HG02973 (cell line): ENCODE measurements around the gene GDPD5.

Experiments
- ATAC-seq: cut with Tn5 transposase; IDR thresholded peaks from one replicate; pipeline ENCODE4 v1.9.1; 2021; ENCODE audit warnings: moderate library complexity; ENCODE audit not compliant: unreplicated experiment

The GDPD5 gene

DNA sequence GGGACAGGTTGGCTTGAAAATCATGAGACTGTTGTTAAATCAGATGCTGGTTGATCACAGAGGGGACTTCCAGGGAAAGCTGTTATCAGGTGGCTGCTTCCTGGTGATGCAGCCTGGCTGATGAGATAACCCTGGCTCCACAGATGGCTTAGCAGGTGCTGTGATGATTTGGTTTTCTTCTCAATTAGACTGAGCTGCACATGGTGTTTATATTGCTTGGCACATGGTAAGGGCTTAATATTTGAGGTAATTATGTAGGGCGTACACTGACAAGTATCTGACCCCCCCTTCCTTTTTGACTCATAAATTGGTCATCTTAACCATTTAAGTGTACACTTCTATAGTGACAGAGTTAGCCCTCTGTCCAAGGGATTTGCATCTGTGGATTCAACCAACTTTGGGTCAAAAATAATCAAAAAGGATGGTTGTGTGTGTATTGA is 119.4 kb downstream of the GDPD5 start:
- no peak for ATAC-seq

DNA sequence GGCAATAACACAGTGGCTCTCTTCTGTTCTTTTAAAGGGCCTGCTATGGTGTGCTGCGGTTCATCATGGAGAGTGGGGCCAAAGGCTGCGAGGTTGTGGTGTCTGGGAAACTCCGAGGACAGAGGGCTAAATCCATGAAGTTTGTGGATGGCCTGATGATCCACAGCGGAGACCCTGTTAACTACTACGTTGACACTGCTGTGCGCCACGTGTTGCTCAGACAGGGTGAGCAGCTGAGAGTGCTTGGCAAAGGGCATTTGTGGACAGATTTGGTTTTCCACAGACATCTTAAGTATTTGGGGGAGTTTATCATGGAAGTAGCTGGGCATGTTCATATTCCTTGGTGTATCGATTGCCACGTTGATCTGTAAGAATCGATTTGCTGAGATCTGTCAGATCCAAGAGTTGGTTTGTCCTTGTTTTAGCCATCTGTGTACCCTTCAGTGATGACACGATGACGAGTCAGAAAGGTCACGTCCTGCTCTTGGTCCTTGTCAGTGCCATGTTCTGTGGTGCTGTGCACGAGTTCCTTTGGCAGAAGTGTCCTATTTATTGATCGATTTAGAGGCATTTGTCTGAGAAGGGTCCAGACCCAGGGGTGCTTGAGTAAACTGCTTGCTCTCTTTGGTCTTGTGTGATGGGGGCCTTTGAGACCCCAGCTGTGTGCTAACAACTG is 121.6 kb downstream of the GDPD5 start:
- ATAC-seq, result no peak

DNA sequence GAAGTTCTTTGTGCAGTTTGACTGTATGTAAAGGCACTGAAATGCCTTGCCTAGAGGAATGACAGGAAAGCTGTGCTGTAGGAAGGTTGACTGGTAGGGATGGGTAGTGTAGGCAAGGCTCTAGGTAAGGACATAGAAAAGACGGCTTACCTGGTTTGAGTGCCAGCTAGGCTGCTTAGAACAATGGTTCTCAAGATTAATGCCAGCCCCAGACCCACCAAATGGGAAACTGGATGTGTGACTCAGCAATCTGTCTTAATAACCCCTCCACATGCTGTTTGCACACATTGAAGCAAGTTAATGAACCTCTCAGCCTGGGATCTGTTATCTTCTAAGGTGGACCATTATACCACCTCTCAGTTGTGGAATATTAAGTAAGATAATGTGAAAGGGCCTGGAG is 122.7 kb downstream of the GDPD5 start:
- ATAC-seq, result no peak

DNA sequence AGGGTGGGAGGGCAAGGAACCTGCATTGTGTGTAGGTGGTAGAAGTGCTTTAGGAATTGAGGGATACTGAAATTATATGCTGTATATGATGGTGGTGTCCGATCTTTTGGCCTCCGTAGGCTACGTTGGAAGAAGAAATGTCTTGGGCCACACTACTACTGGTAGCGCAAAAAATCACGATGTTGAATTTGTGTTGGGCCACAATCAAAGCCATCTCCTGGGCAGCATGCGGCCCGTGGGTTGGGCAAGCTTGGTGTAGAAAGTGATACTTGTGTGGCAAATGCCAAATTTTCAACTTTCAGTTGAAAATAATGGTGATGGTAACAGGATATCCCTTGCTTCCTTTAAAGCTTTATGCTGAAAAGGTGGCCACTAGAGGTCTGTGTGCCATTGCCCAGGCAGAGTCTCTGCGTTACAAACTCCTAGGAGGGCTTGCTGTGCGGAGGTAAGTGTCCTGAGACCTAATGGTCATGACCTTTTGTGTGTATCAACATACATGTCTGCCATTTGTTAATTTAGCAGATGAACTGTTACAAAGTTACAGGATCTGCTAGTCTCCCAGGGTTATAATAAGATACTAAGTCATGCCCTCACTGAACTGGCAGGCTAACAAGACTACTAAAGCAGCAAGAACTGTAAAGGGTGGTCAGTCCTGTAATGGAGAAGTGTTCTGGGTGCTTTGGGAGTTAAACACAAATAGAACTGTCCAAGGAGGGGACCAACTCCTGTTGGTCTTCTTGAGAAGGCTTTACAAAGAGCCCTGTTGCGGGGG is 123.6 kb downstream of the GDPD5 start:
- no peak for ATAC-seq

DNA sequence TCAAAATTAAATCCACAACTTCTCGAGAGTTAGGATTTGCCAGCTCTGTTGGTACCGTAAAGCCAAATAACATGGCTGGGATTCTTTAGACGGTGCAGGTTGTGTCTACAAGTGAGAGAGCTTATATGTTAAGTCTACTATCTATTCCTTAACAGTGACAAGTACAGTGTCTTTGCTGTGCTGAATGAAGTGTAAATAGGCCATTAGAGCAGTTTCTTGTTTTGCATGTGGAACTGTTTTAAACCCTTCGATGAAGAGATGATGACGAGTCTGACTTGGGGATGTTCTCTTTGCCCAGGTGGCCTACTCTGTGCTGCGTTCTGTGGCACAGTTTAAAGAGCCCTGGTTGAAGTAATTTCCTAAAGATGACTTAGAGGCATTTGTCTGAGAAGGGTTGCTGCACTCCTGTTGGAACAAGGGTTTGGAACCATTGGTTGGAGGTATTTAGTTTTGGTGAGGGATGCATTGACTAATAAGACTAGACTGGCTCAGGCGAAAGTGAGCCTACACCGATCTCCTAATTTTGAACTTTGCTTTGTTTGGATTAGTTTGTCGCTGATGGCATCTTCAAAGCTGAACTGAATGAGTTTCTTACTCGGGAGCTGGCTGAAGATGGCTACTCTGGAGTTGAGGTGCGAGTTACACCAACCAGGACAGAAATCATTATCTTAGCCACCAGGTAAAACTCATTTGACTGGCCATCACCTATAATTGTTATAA is 125.4 kb downstream of the GDPD5 start:
- no peak for ATAC-seq

DNA sequence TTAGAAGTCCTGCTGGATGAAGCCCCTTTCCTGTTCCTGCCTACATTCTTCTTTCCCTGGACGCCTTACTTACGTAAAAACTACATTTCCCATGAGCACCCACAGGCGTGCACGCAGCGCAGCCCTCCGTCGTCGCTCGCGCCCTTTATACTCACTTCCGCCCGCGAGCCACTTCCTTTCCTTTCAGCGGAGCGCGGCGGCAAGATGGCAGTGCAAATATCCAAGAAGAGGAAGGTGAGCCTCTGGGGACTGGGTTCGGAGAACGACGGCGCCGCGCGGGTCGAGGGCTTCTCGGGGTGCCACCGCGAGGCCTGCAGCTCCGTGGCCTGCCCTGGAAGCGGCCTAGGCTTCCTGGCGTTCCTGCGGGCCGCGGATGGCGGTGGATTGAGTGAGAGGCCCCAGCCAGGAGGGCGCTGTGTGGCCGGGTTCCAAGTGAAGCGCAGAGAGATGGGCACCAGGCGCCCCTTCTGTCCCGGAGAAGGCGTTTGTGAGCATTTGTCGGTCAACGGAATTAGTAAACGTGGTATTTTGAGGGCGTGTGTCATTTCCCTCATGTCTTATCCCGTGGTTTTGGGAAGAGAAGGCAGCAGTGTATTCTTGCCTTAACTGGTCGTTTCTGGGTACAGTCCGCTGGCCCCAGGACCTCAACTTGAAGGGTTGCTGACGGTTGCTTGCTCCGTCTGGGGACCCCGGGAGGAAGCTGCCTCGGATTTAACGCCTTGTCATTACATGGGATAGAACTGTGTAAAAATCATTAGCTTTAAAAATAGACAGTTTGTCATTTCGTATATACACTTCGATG is 126.2 kb downstream of the GDPD5 start, which contains the start of gene RPS3:
Gene RPS3, plus strand, starts transcription at position 175 of the 802 bp plus-strand sequence. Its CDS starts 30 bp downstream, at position 205.
- ATAC-seq, result peak; percentile 93

DNA sequence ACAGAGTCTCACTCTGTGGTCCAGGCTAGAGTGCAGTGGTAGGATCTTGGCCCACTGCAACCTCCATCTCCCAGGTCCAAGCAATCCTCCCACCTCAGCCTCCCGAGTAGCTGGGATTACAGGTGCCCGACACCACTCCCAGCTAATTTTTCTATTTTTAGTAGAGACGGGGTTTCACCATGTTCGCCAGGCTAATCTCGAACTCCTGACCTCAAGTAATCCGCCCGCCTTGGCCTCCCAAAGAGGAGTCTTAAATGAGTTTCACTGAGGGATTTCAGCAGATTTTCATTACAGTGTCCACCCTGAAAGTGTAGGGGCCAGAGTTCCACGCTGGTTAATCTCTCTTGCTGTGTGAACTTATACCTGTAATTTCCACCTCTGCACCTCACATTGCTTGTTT is 126.8 kb downstream of the GDPD5 start:
- ATAC-seq, result no peak

DNA sequence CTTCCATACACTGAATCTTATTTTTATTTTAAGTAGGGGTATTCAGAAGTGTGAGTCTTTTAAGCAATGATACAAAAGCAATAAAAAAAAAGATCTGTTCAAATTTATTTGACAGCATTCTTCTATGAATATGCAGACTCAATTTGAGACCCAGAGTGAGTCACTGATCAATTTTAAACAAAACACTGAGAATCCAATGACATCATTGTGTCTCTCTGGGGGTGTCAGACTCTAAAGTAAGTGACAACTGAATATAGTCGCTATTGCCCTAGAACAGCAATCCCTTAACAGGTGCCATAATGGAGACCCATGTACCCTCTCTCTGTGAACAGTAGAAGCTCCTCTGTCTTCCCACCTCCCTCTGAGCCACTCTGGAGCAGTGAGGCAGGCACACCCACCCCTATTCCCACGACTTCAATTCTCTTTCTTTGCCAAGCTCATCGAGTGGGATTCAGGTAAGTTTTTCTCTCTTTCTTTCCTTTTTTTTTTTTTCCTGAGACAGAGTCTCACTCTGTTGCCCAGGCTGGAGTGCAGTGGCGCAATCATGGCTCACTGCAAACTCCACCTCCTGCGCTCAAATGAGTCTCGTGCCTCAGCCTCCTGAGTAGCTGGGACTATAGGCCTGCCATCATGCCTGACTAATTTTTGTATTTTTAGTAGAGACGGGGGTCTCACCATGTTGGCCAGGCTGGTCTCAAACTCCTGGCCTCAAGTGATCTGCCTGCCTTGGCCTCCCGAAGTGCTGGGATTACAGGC is 131.5 kb downstream of the GDPD5 start:
- ATAC-seq, result no peak

DNA sequence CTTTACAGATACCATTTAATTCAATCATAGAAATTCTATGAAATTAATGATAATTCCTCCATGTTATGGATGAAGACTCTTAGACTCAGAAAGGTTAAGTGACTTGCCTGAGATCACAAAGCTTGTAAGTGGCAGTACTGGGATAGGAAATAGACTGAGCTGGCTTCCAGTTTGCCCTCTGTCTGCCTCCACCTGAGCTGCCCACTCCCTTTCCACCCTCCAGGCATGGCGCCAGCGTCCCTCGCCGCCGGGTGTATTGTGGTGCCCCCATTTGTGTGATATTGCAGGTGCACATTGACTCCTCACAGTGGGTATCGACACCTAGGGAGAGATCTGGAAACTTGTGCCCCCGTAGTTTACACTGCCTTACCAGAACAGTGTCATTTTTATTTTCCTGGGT is 135.8 kb downstream of the GDPD5 start:
- ATAC-seq, result no peak

DNA sequence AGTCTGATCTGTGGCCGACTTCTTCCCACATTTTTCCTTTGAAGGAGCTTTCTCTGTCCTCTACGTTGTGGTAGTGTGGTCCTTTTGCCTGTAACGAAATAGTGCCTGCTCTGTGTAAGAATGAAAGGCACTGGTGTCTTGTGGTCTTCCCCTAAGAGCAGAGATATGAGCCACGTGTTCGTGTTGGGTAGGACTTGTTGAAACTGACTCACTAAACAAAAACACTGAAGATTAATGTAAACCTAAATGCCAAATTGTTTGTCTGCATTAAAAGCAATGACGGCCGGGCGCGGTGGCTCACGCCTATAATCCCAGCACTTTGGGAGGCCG is 136.5 kb downstream of the GDPD5 start:
- no peak for ATAC-seq

DNA sequence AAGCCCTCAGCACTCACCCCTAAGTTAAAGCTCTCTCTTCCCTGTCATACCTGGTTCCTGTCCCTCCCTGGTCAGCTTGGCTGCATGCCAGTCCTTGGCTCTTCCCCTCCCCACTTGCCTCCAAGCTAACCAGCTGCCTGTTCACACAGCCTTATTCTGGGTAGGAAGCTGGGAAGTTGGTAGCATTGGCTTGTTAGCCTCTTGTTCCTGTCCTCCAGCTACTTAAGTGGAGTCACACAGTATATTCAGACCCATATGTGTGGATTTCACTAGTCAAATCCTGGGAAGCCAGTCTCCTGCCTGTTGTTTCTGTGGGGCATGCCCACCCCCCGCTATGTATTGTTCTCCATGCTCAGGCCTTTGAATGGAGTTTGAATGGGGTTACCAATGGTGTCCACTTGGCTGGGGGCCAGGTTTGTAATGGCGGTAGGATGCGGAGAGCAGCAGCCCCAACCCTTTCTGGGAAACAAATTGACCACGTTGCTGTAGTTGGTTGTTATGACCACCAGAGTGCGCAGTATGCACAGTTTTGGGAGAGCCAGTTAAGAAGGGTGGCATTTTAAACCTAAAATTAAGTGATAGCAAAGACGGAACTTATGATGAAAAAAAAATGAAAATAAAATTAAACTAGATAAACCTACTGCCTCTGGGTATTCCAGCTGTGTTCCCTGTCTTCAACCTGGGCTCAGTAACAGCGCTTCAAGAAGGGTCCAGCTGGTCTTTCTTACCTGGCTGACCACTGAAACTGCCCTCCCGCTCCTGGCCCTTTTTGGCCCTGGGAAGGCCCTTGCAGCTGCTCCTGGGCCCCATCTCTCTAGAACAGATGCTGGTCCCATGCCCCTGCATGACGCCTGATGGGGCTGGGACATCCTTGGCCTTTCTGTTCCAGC is 137.1 kb downstream of the GDPD5 start:
- no peak for ATAC-seq

DNA sequence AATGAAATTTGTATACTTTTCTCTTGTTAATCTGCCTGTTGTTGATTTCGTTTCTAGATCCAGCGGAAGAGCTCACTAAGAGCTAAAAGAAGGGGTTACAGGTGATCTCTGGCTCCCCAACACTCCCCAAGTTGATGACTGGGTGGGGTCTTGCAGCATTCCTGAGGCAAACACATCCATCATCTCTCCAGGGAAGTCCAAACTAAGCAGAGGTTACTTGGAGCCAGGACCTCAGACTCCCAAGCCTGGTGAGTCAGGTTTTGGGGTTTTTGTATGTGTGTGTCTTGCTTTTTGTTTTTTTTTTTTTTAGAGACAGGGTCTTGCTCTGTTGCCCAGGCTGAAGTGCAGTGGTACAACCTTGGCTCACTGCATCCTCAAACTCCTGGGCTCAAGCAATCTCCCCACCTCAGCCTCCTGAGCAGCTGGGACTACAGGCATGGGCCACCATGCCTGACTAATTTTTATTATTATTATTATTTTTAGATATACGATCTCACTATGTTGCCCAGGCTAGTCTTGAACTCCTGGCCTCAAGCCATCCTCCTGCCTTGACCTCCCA is 137.9 kb downstream of the GDPD5 start:
- no peak for ATAC-seq

DNA sequence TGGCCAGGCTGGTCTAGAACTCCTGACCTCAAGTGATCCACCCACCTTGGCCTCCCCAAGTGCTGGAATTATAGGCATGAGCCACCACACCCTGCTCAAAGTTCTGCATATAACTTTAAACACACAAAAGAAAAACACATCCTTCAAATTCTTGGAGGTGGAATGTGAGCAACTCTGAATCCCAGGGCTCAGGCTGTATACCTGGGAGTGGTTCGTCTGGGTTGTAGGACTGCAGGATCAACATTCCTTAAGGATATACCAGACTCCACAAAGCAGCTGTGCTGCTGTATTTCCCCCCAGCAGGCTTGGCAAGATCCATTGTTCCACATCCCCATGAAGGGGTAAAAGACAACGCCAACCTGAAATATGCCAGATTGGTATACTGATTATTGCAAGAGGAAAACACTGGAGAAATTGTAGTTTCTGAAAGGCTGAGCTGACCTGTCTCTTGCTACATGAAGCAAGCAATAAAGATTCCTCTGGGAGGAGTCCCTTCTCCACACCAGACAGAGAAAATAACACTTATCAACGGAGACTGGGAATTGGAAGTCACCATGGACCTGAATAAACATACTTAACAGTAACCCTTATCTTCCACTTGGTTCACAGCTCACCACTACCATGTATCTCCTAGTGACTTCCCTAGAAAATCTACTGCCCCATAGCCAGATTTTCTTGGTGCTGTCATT is 138.7 kb downstream of the GDPD5 start:
- no peak for ATAC-seq
